Measurements from ENCODE around the gene NEAT1. TPM values are rescaled to one million over a fixed set of nuclear protein-coding genes. Genes with fewer than 3 reads are reported as not detected.

NEAT1 gene
- total RNA-seq, 1 donor from 2014 or later: 27.0 TPM

DNA sequence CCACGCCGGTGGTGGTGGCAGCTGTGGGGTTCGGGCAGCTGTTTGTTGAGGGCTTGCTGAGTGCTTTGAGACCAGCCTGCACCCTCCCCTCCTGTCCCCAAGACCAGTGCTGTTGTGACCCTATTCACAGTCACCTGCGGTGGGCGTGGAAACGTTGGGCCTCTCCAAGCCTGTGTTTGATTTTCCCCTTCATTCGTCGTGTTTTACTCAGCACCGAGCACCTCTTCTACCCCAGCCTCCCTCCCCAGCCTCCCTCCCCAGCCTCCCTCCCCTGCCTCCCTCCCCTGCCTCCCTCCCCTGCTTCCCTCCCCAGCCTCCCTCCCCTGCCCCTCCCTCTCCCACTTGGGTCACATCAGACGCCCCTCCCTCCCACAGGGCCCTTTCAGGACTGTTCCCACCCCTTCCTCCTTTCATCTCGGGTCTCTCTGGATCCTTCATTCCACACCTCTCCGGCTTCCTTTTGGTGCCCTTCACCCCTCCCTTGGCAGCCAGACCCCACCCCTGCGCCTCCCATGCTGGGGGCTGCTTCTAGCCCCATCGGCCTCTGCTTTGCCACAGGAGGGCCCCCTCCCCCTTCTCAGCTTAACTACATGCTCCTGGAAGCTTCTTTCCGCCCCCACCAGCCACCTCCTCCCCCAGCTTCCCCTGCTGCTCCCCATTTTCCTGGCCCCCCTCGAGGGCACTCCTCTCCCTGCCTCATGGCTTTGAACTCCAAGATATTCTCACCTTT is 21.4 kb upstream of the NEAT1 start:
- TF ChIP-seq, protein P1, sequence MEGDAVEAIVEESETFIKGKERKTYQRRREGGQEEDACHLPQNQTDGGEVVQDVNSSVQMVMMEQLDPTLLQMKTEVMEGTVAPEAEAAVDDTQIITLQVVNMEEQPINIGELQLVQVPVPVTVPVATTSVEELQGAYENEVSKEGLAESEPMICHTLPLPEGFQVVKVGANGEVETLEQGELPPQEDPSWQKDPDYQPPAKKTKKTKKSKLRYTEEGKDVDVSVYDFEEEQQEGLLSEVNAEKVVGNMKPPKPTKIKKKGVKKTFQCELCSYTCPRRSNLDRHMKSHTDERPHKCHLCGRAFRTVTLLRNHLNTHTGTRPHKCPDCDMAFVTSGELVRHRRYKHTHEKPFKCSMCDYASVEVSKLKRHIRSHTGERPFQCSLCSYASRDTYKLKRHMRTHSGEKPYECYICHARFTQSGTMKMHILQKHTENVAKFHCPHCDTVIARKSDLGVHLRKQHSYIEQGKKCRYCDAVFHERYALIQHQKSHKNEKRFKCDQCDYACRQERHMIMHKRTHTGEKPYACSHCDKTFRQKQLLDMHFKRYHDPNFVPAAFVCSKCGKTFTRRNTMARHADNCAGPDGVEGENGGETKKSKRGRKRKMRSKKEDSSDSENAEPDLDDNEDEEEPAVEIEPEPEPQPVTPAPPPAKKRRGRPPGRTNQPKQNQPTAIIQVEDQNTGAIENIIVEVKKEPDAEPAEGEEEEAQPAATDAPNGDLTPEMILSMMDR (conservative IDR thresholded peaks at IDR 0.05; ENCODE audit: low read depth, low read length): no peak
- H3K4me3 ChIP-seq (ENCODE audit: low read depth, low read length): no peak overlapping the region
- no peak for DNase-seq (ENCODE audit: low read depth)

DNA sequence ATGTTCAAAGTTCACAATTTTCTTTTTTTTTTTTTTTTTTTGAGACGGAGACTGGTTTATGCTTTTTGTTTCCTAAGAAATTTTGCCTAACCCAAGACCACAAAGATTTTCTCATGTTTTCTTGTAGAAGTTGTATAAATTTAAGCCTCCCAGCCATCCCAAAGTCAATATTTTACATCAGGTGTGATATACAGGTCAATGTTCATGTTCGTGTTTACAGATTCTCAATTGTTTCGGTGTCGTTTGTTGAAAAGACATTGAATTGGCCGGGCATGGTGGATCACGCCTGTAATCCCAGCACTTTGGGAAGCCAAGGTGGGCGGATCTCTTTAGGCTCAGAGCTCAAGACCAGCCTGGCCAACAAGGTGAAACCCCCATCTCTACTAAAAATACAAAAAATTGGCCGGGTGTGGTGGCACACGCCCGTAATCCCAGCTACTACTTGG is 20.8 kb upstream of the NEAT1 start:
- H3K4me3 ChIP-seq (ENCODE audit: low read depth, low read length): no peak overlapping the region
- DNase-seq (ENCODE audit: low read depth): no peak
- TF ChIP-seq, protein P1 (conservative IDR thresholded peaks at IDR 0.05; ENCODE audit: low read depth, low read length): no peak

DNA sequence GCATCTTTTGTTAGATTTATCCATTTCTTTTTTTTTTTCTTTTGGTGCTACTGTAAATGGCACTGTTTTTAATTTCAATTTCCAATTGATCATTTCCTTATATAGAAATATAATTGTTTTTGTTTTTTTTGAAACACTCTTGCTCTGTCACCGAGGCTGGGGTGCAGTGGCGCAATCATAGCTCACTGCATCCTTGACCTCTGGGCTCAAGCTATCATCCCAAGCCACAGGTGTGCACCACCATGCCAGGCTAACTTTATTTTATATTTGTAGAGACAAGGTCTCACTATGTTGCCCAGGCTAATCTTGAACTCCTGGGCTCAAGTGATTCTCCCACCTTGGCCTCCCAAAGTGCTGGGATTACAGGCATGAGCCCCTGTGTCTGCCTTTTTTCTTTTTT is 19.8 kb upstream of the NEAT1 start:
- TF ChIP-seq, protein P1 (conservative IDR thresholded peaks at IDR 0.05; ENCODE audit: low read depth, low read length): no peak
- no peak overlapping the region for H3K4me3 ChIP-seq (ENCODE audit: low read depth, low read length)
- DNase-seq (ENCODE audit: low read depth): no peak

DNA sequence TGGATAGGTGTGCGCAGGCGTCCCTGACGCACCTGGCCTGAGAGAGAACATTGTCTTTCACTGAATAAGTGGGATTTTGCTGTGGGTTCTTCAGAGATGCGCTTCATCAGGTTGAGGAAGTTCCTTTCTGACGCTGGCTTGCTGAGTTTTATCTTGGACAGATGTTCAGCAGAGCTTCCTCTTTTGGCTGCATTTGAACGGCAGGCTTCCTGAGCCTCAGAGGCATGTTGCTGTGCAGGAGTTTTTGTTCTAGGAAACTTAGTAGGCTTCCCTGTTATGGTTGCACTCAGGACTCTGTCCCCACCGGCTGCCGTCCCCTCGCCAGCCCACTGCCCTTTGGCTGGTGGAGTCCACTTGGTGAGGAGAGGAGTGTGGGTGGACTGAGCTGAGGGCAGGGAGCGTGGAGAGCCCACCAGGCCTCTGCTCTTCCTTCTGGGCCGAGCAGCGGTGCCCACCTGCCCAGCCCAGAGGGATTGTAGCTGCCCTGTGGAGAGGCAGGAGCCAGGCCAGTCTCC is 18.9 kb upstream of the NEAT1 start:
- TF ChIP-seq, protein P1 (conservative IDR thresholded peaks at IDR 0.05; ENCODE audit: low read depth, low read length): no peak
- no peak for DNase-seq (ENCODE audit: low read depth)

DNA sequence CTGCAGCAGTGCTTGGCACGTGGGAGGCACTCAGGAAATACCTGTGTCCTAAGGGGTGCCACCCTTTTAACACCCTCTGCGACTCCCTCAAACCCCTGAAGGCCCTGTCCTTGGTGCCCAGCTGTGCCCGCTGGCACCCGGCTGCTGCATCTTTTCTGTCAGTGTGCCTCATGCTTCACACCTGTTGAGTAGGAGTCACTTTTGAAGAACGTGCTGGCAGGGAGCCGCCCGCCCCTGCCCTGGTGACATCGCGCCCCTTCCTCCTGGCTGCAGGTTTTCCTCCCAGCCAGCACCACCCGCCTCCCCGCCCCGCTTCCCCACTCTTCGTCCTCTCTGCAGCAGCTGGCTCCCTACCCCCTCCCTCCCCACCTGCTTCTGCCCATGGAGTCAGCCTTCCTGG is 18.4 kb upstream of the NEAT1 start:
- no peak overlapping the region for H3K4me3 ChIP-seq (ENCODE audit: low read depth, low read length)
- TF ChIP-seq, protein P1 (conservative IDR thresholded peaks at IDR 0.05; ENCODE audit: low read depth, low read length): no peak
- DNase-seq (ENCODE audit: low read depth): no peak

More for the DNA sequence above, 18.9 kb upstream of the NEAT1 start:
- H3K4me3 ChIP-seq (ENCODE audit: low read depth, low read length): no peak overlapping the region

DNA sequence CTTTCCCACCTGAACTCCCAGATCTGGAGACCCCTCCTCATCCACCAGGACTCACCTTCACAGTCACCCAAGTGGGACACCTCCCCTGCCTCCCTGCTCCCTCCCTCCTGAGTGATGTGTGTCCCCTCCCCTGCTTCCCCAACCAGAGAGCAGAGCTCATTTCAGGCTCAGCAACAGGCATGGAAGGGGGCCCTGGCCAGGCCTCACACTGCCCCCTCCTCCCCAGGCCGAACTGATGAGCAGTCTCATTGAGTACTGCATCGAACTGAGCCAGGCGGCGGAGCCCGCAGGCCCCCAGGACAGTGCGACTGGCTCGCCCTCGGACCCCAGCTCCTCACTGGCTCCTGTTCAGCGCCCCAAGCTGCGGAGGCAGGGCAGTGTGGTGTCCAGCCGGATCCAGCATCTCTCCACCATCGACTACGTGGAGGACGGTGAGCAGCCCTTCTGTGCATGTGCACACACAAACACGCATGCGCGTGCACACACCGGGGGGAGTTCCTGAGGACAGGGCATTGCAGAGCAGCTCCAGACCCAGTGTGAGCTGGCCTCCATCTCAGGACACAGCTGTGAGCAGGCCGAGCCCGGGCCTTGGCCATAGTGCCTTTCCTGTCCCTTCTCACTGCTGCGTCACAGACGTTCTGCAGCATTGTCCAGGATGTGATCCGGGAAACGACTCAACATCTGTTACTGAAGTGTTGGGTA is 17.8 kb upstream of the NEAT1 start:
- DNase-seq (ENCODE audit: low read depth): no peak
- TF ChIP-seq, protein P1 (conservative IDR thresholded peaks at IDR 0.05; ENCODE audit: low read depth, low read length): no peak
- H3K4me3 ChIP-seq (ENCODE audit: low read depth, low read length): no peak overlapping the region

All from epithelial cell of proximal tubule (primary cell).